ENCODE measurements around the gene NDUFA6.

- TF ChIP-seq POLR2A (IDR thresholded peaks at IDR 0.05) (no peak), POLR2AphosphoS5 (IDR thresholded peaks at IDR 0.05) (no peak)
- TF ChIP-seq, protein P1, sequence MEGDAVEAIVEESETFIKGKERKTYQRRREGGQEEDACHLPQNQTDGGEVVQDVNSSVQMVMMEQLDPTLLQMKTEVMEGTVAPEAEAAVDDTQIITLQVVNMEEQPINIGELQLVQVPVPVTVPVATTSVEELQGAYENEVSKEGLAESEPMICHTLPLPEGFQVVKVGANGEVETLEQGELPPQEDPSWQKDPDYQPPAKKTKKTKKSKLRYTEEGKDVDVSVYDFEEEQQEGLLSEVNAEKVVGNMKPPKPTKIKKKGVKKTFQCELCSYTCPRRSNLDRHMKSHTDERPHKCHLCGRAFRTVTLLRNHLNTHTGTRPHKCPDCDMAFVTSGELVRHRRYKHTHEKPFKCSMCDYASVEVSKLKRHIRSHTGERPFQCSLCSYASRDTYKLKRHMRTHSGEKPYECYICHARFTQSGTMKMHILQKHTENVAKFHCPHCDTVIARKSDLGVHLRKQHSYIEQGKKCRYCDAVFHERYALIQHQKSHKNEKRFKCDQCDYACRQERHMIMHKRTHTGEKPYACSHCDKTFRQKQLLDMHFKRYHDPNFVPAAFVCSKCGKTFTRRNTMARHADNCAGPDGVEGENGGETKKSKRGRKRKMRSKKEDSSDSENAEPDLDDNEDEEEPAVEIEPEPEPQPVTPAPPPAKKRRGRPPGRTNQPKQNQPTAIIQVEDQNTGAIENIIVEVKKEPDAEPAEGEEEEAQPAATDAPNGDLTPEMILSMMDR (IDR thresholded peaks at IDR 0.05), result no peak
Measured at GRCh38 chr22:42078469-42079318, 11.9 kb downstream of the NDUFA6 start.

All from suprapubic skin (tissue), 4 donors.